ENCODE data around the gene SLC17A7. TPM values are rescaled to one million over a fixed set of nuclear protein-coding genes. Genes with fewer than 3 reads are reported as not detected.
A peak's percentile ranks its signal among the peaks of the same experiment; 100 is the strongest.
"Not testable (repeated sequence)": the region's sequence is repeated elsewhere in the genome, so short reads cannot be mapped to it uniquely, and the experiment has no call there.

SLC17A7 gene
- total RNA-seq, 1 experiment from 2014 or later: 1.8 TPM

DNA sequence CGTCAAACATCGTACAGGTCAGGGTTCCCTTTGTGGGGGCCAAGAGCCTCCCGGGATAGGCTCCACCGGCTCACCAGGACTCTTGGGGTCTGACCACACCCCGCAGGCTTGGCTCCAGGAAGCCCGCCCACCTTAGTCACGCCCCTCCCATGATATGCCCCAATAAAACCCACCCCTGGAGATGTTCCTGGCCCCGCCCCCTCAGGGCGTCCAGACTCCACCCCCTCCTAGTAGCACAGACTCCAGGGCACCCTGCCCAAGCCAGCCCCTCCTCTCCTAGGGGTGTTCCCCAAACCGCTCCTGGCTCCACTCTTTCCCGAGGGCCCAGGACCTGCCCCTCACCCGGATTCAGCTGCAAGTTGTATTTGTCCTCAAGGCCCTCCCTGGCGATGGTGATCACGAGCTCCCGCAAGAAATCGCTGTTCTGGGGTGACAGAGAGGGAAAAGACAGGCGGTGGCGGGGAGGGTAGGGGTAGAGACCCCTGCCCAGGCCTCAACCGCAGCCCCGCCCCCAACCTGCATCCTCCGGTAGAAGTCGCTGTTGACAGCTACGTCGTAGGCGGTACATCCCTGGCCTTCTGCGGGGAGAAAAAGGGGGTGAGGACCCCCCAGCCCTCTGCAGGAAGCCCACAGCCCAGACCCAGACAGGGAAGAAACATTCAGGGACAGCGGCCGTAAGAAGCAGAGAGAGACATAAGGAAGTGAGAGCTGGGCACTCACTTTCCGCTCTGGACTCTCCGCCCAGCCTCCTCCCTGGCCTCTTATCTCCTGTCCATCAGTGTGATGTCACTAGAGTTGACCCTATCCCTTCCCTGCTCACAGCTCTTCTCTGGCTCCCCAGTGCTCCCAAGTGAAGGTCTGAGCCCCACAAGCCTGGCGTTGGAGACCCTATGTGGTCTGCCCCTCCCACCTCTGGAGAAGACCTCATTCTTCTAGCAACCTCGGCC lies 6.4 kb upstream of the SLC17A7 start (continued):
- TF ChIP-seq JUND (IDR thresholded peaks at IDR 0.05) (no peak), SRF (IDR thresholded peaks at IDR 0.05; ENCODE audit: low read depth) (no peak)

DNA sequence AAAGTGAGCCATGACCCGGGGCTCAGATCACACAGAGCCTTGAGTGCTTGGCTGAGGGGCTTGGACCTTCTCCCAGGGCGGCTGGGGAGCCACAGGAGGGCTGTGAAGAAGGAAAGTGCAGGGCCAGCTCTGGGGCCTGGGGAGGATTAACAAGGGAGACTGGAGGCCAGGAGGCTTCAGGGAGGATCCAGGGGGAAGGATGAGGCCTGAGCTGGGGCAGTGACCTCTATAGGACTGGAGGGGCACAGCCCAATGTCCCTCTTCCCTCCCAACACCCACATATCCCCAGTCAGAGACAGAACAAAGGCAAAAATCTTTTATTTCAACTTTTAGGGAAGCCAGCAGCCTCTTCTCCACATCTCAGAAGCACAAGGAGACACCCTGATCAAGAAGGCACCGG lies 4.7 kb upstream of the SLC17A7 start:
- BruUV-seq (replicated peaks): no TSS peak
- H3K4me2 ChIP-seq (ENCODE audit: low read length): no peak overlapping the region
- CTCF ChIA-PET: interaction anchor here (1.1 to 2.1 kb wide), 4 partner anchors 20 to 101 kb away, joined by 3 to 9 read pairs (median 4); partner anchors contain the start of gene DKKL1
- TF ChIP-seq, protein P1, sequence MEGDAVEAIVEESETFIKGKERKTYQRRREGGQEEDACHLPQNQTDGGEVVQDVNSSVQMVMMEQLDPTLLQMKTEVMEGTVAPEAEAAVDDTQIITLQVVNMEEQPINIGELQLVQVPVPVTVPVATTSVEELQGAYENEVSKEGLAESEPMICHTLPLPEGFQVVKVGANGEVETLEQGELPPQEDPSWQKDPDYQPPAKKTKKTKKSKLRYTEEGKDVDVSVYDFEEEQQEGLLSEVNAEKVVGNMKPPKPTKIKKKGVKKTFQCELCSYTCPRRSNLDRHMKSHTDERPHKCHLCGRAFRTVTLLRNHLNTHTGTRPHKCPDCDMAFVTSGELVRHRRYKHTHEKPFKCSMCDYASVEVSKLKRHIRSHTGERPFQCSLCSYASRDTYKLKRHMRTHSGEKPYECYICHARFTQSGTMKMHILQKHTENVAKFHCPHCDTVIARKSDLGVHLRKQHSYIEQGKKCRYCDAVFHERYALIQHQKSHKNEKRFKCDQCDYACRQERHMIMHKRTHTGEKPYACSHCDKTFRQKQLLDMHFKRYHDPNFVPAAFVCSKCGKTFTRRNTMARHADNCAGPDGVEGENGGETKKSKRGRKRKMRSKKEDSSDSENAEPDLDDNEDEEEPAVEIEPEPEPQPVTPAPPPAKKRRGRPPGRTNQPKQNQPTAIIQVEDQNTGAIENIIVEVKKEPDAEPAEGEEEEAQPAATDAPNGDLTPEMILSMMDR (IDR thresholded peaks at IDR 0.05 in 2 of 3, conservative IDR thresholded peaks at IDR 0.05 in 1 of 3; ENCODE audit: borderline replicate concordance in 1 of 3, insufficient read depth in 1 of 3, low read depth in 2 of 3, low read length in 2 of 3): 0 out of 6 replicates have a peak, but pooled peaks of 1 of the 3 experiments have one; percentile 8
- TF ChIP-seq TCF7L2 (IDR thresholded peaks at IDR 0.05; ENCODE audit: borderline replicate concordance, extremely low read depth, insufficient read depth, insufficient read length): no peak
- H3K9ac ChIP-seq (ENCODE audit: low read length): no peak overlapping the region
- POLR2A ChIA-PET: interaction anchor here (0.8 to 1.8 kb wide), 2 partner anchors 54 to 101 kb away, joined by 3 to 4 read pairs; no protein-coding TSS in a partner anchor
- H3K4me1 ChIP-seq (ENCODE audit: control insufficient read depth in 1 of 2, insufficient read depth in 2 of 2, low read length in 2 of 2): peaks cover 20 to 52% of the 10 kb centered on the region in 2 experiments; a peak in 3 of 4 replicates
- H3K9me2 ChIP-seq (ENCODE audit: insufficient read depth): no peaks in the 10 kb centered on the region
- H3K79me2 ChIP-seq (ENCODE audit: insufficient read depth, low read length): peaks cover 19% of the 10 kb centered on the region
- H2AFZ ChIP-seq (ENCODE audit: low read depth, low read length, poor library complexity, severe bottlenecking): no peak overlapping the region
- RAD21 ChIA-PET (ENCODE audit: low non-redundant PET in 1 of 2, low total read pairs in 2 of 2, uncharacterized antibody in 2 of 2, unreplicated experiment in 2 of 2): no interaction called here
- H4K20me1 ChIP-seq (ENCODE audit: insufficient read depth): no peaks in the 10 kb centered on the region
- peaks cover 14 to 16% of the 10 kb centered on the region in 2 experiments; a peak in 2 of 4 replicates for H3K36me3 ChIP-seq (ENCODE audit: control insufficient read depth in 1 of 2, insufficient read depth in 2 of 2, low read length in 2 of 2)
- no peak overlapping the region for H3K27ac ChIP-seq (ENCODE audit: low read depth, low read length)
- ATAC-seq: no peak
- intact Hi-C loops (cut with micrococcal nuclease): no loop called here
- DNase-seq (ENCODE audit: low read depth, low spot score): no peak
- H3K27me3 ChIP-seq (ENCODE audit: insufficient read depth, low read length): no peaks in the 10 kb centered on the region
- no peaks in the 10 kb centered on the region for H3K9me3 ChIP-seq (ENCODE audit: control insufficient read depth in 1 of 2, insufficient read depth in 1 of 2, low read depth in 1 of 2, low read length in 2 of 2)
- no peak overlapping the region for H3K4me3 ChIP-seq (replicated peaks in 1 of 2; ENCODE audit: low read depth in 1 of 2, low read length in 2 of 2)

DNA sequence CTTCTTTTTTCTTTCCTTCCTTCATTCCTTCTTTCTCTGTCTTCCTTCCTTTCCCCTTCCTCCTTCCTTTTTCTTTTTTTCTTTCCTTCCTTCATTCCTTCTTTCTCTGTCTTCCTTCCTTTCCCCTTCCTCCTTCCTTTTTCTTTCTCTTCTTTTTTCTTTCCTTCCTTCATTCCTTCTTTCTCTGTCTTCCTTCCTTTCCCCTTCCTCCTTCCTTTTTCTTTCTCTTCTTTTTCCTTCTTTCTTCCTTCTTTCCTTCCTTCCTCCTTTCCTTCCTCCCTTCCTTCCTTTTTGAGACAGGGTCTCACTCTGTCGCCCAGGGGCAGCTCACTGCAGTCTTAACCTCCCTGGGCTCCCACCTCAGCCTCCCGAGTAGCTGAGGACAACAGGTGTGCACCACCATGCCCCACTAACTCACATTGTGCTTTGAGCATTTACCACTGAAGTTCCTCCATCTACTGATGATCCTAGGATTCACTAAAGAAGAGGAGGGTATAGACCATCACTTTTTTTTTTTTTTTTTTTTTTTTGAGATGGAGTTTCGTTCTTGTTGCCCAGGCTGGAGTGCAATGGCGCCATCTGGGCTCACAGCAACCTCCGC lies 2.9 kb upstream of the SLC17A7 start:
- H3K9ac ChIP-seq (ENCODE audit: low read length); H4K20me1 ChIP-seq (ENCODE audit: insufficient read depth); DNase-seq (ENCODE audit: low read depth, low spot score); POLR2A ChIA-PET; H2AFZ ChIP-seq (ENCODE audit: low read depth, low read length, poor library complexity, severe bottlenecking); ATAC-seq; H3K27me3 ChIP-seq (ENCODE audit: insufficient read depth, low read length); BruUV-seq (replicated peaks); intact Hi-C loops (cut with micrococcal nuclease); H3K79me2 ChIP-seq (ENCODE audit: insufficient read depth, low read length); H3K9me2 ChIP-seq (ENCODE audit: insufficient read depth); RAD21 ChIA-PET (ENCODE audit: low non-redundant PET in 1 of 2, low total read pairs in 2 of 2, uncharacterized antibody in 2 of 2, unreplicated experiment in 2 of 2); H3K9me3 ChIP-seq (ENCODE audit: control insufficient read depth in 1 of 2, insufficient read depth in 1 of 2, low read depth in 1 of 2, low read length in 2 of 2): not testable (repeated sequence)
- Histone ChIP-seq H3K4me1 (ENCODE audit: control insufficient read depth in 1 of 2, insufficient read depth in 2 of 2, low read length in 2 of 2) (peaks cover 16 to 45% of the 10 kb centered on the region in 2 experiments; a peak in 3 of 4 replicates), H3K36me3 (ENCODE audit: control insufficient read depth in 1 of 2, insufficient read depth in 2 of 2, low read length in 2 of 2) (peaks cover 11 to 12% of the 10 kb centered on the region in 2 experiments; a peak in 2 of 4 replicates), H3K27ac (ENCODE audit: low read depth, low read length) (peak overlapping the region; percentile 22; the same call in 1 of the 2 replicates), H3K4me3 (replicated peaks in 1 of 2; ENCODE audit: low read depth in 1 of 2, low read length in 2 of 2) (peak overlapping the region in 1 of 2 experiments; percentile 80; a peak in 2 of 4 replicates), H3K4me2 (ENCODE audit: low read length) (peak overlapping the region; percentile 98)
- CTCF ChIA-PET: interaction anchor here (0.9 to 2.1 kb wide), 7 partner anchors 18 to 218 kb away, joined by 3 to 9 read pairs (median 4); partner anchors contain the start of genes DKKL1 and GFY
